ENCODE results near the gene XYLT1.

- no peak for TF ChIP-seq OSR1 (CRISPR knock-in tag; IDR thresholded peaks at IDR 0.05)
- TF ChIP-seq, protein P1, sequence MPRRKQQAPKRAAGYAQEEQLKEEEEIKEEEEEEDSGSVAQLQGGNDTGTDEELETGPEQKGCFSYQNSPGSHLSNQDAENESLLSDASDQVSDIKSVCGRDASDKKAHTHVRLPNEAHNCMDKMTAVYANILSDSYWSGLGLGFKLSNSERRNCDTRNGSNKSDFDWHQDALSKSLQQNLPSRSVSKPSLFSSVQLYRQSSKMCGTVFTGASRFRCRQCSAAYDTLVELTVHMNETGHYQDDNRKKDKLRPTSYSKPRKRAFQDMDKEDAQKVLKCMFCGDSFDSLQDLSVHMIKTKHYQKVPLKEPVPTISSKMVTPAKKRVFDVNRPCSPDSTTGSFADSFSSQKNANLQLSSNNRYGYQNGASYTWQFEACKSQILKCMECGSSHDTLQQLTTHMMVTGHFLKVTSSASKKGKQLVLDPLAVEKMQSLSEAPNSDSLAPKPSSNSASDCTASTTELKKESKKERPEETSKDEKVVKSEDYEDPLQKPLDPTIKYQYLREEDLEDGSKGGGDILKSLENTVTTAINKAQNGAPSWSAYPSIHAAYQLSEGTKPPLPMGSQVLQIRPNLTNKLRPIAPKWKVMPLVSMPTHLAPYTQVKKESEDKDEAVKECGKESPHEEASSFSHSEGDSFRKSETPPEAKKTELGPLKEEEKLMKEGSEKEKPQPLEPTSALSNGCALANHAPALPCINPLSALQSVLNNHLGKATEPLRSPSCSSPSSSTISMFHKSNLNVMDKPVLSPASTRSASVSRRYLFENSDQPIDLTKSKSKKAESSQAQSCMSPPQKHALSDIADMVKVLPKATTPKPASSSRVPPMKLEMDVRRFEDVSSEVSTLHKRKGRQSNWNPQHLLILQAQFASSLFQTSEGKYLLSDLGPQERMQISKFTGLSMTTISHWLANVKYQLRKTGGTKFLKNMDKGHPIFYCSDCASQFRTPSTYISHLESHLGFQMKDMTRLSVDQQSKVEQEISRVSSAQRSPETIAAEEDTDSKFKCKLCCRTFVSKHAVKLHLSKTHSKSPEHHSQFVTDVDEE (CRISPR knock-in tag; IDR thresholded peaks at IDR 0.05), result no peak
- TF ChIP-seq PPARA (CRISPR knock-in tag; IDR thresholded peaks at IDR 0.05; ENCODE audit: borderline replicate concordance), result no peak
- TF ChIP-seq, protein P2, sequence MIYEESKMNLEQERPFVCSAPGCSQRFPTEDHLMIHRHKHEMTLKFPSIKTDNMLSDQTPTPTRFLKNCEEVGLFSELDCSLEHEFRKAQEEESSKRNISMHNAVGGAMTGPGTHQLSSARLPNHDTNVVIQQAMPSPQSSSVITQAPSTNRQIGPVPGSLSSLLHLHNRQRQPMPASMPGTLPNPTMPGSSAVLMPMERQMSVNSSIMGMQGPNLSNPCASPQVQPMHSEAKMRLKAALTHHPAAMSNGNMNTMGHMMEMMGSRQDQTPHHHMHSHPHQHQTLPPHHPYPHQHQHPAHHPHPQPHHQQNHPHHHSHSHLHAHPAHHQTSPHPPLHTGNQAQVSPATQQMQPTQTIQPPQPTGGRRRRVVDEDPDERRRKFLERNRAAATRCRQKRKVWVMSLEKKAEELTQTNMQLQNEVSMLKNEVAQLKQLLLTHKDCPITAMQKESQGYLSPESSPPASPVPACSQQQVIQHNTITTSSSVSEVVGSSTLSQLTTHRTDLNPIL (CRISPR knock-in tag; IDR thresholded peaks at IDR 0.05; ENCODE audit: low read depth), result no peak
- no peak for TF ChIP-seq ARNTL (CRISPR knock-in tag; IDR thresholded peaks at IDR 0.05; ENCODE audit: borderline replicate concordance, low read depth)
- TF ChIP-seq PATZ1 (CRISPR knock-in tag; IDR thresholded peaks at IDR 0.05; ENCODE audit: borderline replicate concordance), result no peak
- no peak for TF ChIP-seq CSRNP3 (CRISPR knock-in tag; IDR thresholded peaks at IDR 0.05)
- TF ChIP-seq RARB (CRISPR knock-in tag; IDR thresholded peaks at IDR 0.05), result no peak
- TF ChIP-seq ZNF565 (CRISPR knock-in tag; conservative IDR thresholded peaks at IDR 0.05; ENCODE audit: low read depth), result no peak
- TF ChIP-seq ISL1 (CRISPR knock-in tag; IDR thresholded peaks at IDR 0.05), result no peak
- no peak for TF ChIP-seq POU6F1 (CRISPR knock-in tag; IDR thresholded peaks at IDR 0.05; ENCODE audit: borderline replicate concordance, low read depth)
- no peak for TF ChIP-seq TCF4 (CRISPR knock-in tag; IDR thresholded peaks at IDR 0.05; ENCODE audit: borderline replicate concordance)
- TF ChIP-seq SNAI2 (CRISPR knock-in tag; IDR thresholded peaks at IDR 0.05), result no peak
These were observed 174.8 kb downstream of the XYLT1 start for GRCh38 chr16:17295948-17296347.
